GM18907 (cell line): ENCODE data around the gene RND1.

Experiments used
- ATAC-seq: cut with Tn5 transposase; IDR thresholded peaks from one replicate; pipeline ENCODE4 v1.9.1; 2021; ENCODE audit warnings: mild to moderate bottlenecking, moderate library complexity; ENCODE audit not compliant: unreplicated experiment

Gene RND1

DNA sequence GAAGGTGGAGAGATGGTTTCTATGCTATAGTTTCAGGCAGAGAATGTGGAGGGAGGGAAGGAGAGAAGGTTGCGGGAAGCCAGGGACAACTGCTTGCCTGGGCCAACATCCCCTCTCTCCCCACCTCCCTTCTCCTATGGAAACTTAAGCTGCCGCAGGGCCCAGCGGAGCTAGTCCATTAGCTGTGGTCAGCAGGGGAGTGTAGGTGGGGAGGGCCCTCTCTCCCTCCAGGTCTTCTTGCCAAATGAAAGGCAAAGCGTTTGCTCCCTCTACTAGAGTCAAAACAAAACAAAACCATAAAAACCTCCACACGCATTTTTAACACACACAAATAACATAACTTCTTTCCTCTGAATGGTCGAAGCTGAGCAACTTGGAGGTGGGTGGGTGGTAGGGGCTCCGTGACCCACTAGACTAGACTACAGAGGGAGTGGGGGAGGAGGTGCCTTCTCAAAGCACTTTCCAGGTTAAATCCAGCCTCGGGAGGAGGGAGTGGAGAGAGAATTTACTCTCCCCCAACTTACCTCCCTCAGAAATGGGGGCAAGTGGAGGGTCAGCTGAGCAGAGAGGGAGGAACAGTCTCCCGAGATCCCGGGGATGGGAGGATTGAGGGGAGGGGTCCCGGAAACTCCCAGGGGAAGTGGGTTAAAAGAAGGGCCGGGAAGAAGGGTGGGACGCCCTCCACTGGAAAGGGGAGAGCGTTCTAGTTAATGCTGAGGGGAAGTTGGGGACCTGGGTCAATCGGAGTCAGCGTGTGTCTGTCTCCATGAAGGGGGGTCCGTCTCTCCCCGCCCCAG is 52.0 kb downstream of the RND1 start:
- no peak for ATAC-seq

DNA sequence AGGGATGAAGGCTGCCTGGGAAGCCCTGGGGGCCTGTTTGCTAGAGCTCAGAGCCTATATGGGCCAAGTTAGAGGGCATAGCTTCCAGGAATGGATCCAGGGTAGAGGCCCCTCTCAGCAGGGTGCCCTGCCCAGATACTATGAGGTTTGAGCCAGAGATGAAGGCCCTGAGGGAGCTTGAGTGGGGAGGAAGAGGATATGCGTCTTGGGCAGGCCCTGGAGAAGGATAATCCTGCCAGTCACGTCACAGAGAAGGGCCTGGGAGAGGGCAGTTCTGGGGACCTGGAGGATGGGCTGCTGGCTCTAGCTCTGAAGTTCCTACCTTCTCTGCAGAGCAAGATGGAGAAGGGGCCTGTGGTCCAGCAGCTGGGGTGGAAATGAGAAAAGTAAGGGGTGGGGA is 53.3 kb downstream of the RND1 start:
- no peak for ATAC-seq

- ATAC-seq: no peak
Observed at GRCh38 chr12:48811437-48812090, 54.1 kb downstream of the RND1 start.

GRCh38 chr12:48810903-48811431 is 54.7 kb downstream of the RND1 start:
- no peak for ATAC-seq

- ATAC-seq: no peak
Observed at GRCh38 chr12:48807981-48808380, 57.7 kb downstream of the RND1 start.
